ENCODE data around the gene SALL3.

Gene SALL3

GRCh38 chr18:79008356-79008940, 28.8 kb downstream of the SALL3 start:
- DNase-seq: no peak

GRCh38 chr18:79010802-79011201, 31.2 kb downstream of the SALL3 start:
- DNase-seq: no peak

GRCh38 chr18:79011300-79011870, 31.8 kb downstream of the SALL3 start:
- DNase-seq: no peak

GRCh38 chr18:79013869-79014268, 34.3 kb downstream of the SALL3 start:
- no peak for DNase-seq

- DNase-seq: no peak
Observed at GRCh38 chr18:79018911-79019310, 39.3 kb downstream of the SALL3 start.

GRCh38 chr18:79019881-79020280, 40.3 kb downstream of the SALL3 start:
- no peak for DNase-seq

GRCh38 chr18:79022603-79023002, 43.0 kb downstream of the SALL3 start:
- no peak for DNase-seq

- DNase-seq: no peak
Observed at GRCh38 chr18:79026491-79026890, 46.9 kb downstream of the SALL3 start.

GRCh38 chr18:79030680-79031079, 51.1 kb downstream of the SALL3 start:
- DNase-seq: no peak

- no peak for DNase-seq
Observed at GRCh38 chr18:79042276-79042675, 62.7 kb downstream of the SALL3 start.

- no peak for DNase-seq
Observed at GRCh38 chr18:79043288-79043687, 63.7 kb downstream of the SALL3 start.

GRCh38 chr18:79046522-79046921, 66.9 kb downstream of the SALL3 start:
- no peak for DNase-seq

GRCh38 chr18:79047556-79048244, 68.1 kb downstream of the SALL3 start:
- peak; percentile 29 for DNase-seq

- DNase-seq: no peak
Observed at GRCh38 chr18:79048245-79048632, 68.6 kb downstream of the SALL3 start.

GRCh38 chr18:79049506-79049905, 69.9 kb downstream of the SALL3 start:
- DNase-seq: no peak

All from activated CD8-positive, alpha-beta memory T cell treated with anti-CD3 and anti-CD28 coated beads, Interleukin-2, amount 50 U/mL, for 4 hours (primary cell).